ENCODE data around the gene CD79A.
"Not testable (repeated sequence)": the region's sequence is repeated elsewhere in the genome, so short reads cannot be mapped to it uniquely, and the experiment has no call there.

Gene CD79A

GRCh38 chr19:41863209-41863931, 13.7 kb upstream of the CD79A start:
- DNase-seq = no peak

GRCh38 chr19:41864374-41864773, 12.7 kb upstream of the CD79A start:
- no peak for DNase-seq

- no peak for DNase-seq
Measured at GRCh38 chr19:41866284-41866683, 10.8 kb upstream of the CD79A start.

- no peak for DNase-seq
Measured at GRCh38 chr19:41868120-41868988, 8.7 kb upstream of the CD79A start.

DNA sequence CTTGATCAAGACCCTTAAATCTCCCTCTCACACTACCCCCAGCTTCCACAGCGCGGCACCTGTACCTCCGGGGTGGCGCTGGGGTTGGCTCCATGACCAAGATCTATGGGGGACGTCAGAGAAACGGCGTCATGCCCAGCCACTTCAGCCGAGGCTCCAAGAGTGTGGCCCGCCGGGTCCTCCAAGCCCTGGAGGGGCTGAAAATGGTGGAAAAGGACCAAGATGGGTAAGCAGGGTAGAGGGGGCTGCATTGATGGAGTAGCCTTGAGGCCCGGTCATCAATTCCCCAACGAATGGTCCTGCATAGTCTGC, 8.1 kb upstream of the CD79A start:
- DNase-seq = no peak

- DNase-seq = no peak
Measured at GRCh38 chr19:41869374-41869955, 7.6 kb upstream of the CD79A start.

GRCh38 chr19:41870401-41870873, 6.6 kb upstream of the CD79A start:
- DNase-seq = no peak

- DNase-seq = peak; percentile 79
Measured at GRCh38 chr19:41871573-41872383, 5.3 kb upstream of the CD79A start.

GRCh38 chr19:41872384-41872774, 4.7 kb upstream of the CD79A start:
- DNase-seq = no peak

DNA sequence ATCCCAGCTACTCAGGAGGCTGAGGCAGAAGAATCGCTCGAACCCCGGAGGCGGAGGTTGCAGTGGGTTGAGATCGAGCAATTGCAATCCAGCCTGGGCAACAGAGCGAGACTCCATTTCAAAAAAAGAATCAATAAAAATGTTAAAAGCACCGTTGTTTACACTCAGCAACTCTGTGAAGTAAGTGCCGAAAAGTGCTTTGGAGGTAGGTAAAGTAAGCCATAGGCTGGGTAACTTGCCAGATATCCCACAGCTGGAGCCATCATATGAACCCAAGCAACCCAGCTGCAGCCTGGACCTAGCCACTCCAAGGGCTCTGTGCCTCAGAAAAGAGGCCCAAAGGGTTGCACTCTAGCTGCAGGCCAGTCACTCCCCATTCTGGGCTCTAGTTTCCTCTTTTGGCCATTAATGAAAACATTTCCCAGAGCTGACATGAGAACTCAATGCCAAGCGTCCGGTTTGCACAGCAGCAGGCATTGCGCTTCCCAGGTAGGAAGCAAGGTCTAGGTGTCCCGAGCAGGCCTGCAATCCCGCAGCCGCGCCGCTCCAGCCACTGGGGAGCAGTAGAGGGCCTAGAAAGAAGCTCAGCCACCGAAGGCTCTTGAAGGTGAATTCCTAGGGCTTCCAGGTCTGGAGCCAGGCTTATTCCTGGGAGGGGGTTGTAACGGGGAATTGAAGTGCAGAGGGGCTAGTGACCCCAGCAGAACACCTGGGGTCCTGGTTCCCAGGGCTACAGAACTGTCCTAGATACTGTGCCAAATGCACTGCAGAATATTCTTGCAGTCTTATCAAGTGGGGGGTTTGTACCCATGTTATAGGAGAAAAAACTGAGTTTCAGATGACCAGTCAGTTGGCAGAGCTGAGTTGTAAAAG, 4.1 kb upstream of the CD79A start:
- DNase-seq = peak; percentile 21

- not testable (repeated sequence) for DNase-seq
Measured at GRCh38 chr19:41875973-41876372, 1.1 kb upstream of the CD79A start.

DNA sequence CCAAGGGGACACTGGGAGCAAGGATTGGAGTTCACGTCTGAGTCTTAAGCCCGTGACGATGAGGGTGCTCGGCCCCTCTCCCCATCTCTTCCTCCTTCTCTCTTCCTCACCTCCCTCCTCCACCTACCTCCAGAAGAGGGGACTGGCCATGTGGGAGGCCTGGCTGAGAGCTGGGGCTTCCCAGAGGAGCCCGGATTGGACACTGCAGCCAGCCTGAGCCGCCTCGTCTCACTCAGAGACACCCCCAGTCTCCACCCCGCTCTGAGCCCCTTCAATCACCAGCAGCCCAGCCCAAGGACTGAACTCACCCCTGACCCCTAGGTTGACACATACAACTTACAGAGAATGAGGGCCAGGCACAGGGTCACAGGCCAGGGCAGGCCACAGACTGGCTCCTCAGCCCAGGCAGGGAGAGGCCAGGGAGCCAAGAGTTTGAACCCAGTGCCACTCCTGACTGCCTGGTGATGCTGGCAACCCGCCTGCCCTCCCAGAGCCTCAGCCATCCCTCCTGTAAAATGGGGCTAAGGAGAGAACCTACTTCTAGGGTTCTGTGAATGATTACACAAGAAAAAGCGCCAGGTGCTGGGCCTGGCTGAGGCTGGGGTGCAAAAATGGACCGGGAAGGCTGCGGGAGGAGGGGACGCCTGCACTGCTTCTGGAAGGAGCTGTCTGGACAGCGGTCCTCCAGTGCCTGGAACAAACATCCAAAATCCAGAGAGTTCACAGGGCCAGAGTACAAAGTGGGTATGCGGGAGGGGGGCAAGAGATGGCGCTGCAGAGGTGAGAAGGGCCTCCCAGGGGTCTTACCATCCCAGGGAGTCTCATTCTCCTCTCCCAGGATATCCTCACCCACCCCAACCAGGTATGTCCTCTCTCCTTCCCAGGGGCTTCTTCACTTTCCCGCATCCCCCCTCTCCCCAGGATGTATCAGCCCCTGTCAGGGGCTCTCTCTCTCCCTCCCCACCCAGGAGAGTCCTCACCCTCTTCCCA, 1.1 kb downstream of the CD79A start:
- DNase-seq = no peak

DNA sequence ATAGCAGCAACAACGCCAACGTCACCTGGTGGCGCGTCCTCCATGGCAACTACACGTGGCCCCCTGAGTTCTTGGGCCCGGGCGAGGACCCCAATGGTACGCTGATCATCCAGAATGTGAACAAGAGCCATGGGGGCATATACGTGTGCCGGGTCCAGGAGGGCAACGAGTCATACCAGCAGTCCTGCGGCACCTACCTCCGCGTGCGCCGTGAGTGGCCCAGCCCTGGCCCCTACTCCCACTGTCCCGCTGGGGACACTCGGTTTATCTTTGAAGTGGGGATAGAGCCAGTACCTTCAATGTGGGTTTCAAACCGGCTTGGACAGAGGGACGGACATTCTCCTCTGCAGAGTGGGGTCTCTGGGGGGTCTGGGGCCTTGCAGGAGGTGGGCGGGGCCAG, 2.0 kb downstream of the CD79A start:
- DNase-seq = no peak

DNA sequence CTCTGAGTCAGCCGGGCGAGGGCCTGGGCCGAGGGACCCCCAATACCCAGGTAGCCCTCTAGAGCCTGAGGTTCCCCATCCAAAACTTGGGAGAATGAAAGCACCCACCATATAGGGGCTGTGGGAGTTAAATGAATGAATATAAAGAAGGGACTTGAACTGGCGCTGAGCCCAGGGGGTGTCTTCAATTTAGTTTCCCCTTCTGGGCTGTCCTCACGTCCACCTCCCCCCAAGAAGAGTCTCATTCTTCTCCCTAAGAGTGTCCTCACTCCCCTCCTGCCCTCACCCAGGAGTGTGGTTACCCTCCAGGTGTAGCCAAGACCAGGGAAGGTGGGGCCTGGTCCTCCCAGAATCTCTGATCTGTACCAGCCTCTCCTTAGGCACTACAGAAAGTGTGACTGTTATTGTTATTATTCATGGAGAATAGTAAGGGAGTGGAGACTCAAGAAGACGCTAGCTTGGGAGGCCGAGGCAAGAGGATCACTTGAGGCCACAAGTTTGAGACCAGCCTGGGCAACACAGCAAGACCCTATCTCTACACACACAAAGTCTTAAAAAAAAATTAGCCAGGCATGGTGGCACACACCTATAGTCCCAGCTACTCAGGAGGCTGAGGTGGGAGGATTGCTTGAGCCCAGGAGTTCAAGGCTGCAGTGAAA, 2.7 kb downstream of the CD79A start:
- DNase-seq = no peak

- DNase-seq = no peak
Measured at GRCh38 chr19:41880329-41880708, 3.2 kb downstream of the CD79A start.

- peak; percentile 43 for DNase-seq
Measured at GRCh38 chr19:41882568-41883462, 5.7 kb downstream of the CD79A start, which contains the start of gene ARHGEF1. TSS of gene ARHGEF1 (plus strand) at chr19:41883184. CDS start at chr19:41888083, 4,899 bp downstream.

- no peak for DNase-seq
Measured at GRCh38 chr19:41883463-41883820, 6.4 kb downstream of the CD79A start.

- peak; percentile 84 for DNase-seq
Measured at GRCh38 chr19:41883821-41884733, 7.0 kb downstream of the CD79A start.
